ENCODE measurements around the gene MCF2L2. TPM values are rescaled to one million over a fixed set of nuclear protein-coding genes. Genes with fewer than 3 reads are reported as not detected.

Gene MCF2L2
- total and polyA plus RNA-seq, 9 of the 15 experiments (the other 6 are each of a cell fraction or from before 2014, with no cell fraction given): 0.56 to 4.2 (median 3.0) TPM

DNA sequence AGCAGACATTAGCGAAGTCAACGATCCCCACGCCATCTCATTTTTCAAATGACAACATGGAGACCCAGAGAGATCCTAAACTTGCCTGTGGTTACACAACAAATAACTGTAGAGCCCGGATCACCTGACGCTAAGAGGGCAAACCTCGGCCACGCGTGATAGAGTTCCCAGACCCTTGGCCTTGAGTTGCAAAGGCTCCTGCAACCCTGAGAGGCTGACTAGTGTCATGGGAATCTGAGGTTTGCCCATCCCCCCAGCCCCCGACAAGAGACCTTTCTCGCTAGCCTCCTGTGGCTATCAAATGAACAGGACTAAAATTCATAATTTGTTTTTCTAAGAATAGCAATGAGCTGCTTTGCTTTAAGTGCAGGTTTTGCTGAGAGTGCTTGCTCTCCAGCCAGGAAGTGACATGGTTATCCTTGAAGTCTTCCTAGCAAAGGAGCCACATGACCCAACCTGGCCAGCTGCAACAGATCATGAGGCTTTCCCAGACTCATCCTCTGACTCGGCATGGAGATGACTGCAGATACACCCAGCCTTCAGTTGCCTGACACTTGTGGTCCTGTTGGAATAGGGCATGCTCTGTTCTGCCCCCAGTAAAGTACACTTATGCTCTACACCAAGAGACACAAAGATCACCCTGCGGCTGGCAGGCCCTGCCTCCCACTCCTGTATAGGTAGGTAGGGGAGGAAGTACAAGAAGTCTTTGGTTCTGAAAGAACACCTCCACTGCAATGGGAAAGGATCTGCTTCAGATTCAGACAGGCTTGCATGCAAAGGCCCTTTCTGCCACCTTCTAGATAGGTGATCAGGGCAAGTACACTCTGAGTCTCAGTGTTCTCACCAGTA lies 36.0 kb downstream of the MCF2L2 start:
- intact Hi-C loops (cut with micrococcal nuclease): loop anchor here (5.0 kb wide), 2 partner anchors 55 to 375 kb away; no protein-coding TSS in a partner anchor
- Histone ChIP-seq H3K36me3 (ENCODE audit: control insufficient read depth, insufficient read depth, low read length) (no peaks in the 10 kb centered on the region), H3K9me3 (replicated peaks; ENCODE audit: control insufficient read depth, insufficient read depth, low read depth, low read length) (no peaks in the 10 kb centered on the region), H4K20me1 (replicated peaks; ENCODE audit: control insufficient read depth, insufficient read depth, low read length) (no peaks in the 10 kb centered on the region), H3K27me3 (ENCODE audit: control insufficient read depth in 2 of 2, insufficient read depth in 2 of 2, low read length in 2 of 2) (no peaks in the 10 kb centered on the region), H3K4me1 (replicated peaks in 1 of 2; ENCODE audit: control insufficient read depth in 2 of 2, insufficient read depth in 2 of 2, low read length in 2 of 2) (peaks cover 0 to 14% of the 10 kb centered on the region in 2 experiments; a peak in 2 of 5 replicates), H3K4me2 (ENCODE audit: insufficient read depth, low read length) (no peak overlapping the region), H3K9me1 (ENCODE audit: control insufficient read depth, insufficient read depth, low read length) (no peaks in the 10 kb centered on the region), H3K27ac (ENCODE audit: extremely low read depth, low read depth, low read length) (no peak overlapping the region), H2AFZ (ENCODE audit: low read depth, low read length) (peak overlapping the region; percentile 11; the same call in 1 of the 2 replicates), H3K9ac (ENCODE audit: insufficient read depth in 1 of 2, low read depth in 2 of 2, low read length in 2 of 2) (no peak overlapping the region), H3K79me2 (ENCODE audit: control insufficient read depth, insufficient read depth, low read length) (no peaks in the 10 kb centered on the region), H3K4me3 (no peak overlapping the region)
- ChIA-PET CTCF (ENCODE audit: low intra/inter-chr PET ratio) (no interaction called here), POLR2A (interaction anchor here (0.7 kb wide), 2 partner anchors 9 to 22 kb away, joined by 3 to 4 read pairs; no protein-coding TSS in a partner anchor)
- in situ Hi-C loops (cut with MboI): loop anchor here (5.0 kb wide), 1 partner anchor 270 kb away; no protein-coding TSS in a partner anchor
- FAIRE-seq (peak; percentile 79), ATAC-seq (peak; percentile 46; the same call in 2 of the 3 replicates), DNase-seq (ENCODE audit: extremely low read depth in 1 of 4, low spot score in 3 of 4) (no peak)
- BruUV-seq (replicated peaks): no TSS peak
- WGBS (ENCODE audit: insufficient coverage, low coverage, missing lambda C conversion rate): 53% methylated on average over 12 of the region's 12 CpGs
- TF ChIP-seq ZNF79 (CRISPR knock-in tag; IDR thresholded peaks at IDR 0.05; ENCODE audit: low read depth): no peak
- TF ChIP-seq NCOA4 (IDR thresholded peaks at IDR 0.05; ENCODE audit: partially characterized antibody): no peak
- TF ChIP-seq ERF (CRISPR knock-in tag; IDR thresholded peaks at IDR 0.05): no peak
- no peak for TF ChIP-seq NCOR1 (IDR thresholded peaks at IDR 0.05)
- TF ChIP-seq STAG1 (CRISPR knock-in tag; IDR thresholded peaks at IDR 0.05; ENCODE audit: borderline replicate concordance): no peak
- TF ChIP-seq, protein P1, sequence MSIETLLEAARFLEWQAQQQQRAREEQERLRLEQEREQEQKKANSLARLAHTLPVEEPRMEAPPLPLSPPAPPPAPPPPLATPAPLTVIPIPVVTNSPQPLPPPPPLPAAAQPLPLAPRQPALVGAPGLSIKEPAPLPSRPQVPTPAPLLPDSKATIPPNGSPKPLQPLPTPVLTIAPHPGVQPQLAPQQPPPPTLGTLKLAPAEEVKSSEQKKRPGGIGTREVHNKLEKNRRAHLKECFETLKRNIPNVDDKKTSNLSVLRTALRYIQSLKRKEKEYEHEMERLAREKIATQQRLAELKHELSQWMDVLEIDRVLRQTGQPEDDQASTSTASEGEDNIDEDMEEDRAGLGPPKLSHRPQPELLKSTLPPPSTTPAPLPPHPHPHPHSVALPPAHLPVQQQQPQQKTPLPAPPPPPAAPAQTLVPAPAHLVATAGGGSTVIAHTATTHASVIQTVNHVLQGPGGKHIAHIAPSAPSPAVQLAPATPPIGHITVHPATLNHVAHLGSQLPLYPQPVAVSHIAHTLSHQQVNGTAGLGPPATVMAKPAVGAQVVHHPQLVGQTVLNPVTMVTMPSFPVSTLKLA (conservative IDR thresholded peaks at IDR 0.05): no peak
- no peak for TF ChIP-seq KLF6 (CRISPR knock-in tag; IDR thresholded peaks at IDR 0.05; ENCODE audit: borderline replicate concordance)
- no peak for TF ChIP-seq ZC3H11A (IDR thresholded peaks at IDR 0.05; ENCODE audit: low read depth, low read length)
- TF ChIP-seq, protein P2, sequence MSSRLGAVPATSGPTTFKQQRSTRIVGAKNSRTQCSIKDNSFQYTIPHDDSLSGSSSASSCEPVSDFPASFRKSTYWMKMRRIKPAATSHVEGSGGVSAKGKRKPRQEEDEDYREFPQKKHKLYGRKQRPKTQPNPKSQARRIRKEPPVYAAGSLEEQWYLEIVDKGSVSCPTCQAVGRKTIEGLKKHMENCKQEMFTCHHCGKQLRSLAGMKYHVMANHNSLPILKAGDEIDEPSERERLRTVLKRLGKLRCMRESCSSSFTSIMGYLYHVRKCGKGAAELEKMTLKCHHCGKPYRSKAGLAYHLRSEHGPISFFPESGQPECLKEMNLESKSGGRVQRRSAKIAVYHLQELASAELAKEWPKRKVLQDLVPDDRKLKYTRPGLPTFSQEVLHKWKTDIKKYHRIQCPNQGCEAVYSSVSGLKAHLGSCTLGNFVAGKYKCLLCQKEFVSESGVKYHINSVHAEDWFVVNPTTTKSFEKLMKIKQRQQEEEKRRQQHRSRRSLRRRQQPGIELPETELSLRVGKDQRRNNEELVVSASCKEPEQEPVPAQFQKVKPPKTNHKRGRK (tag; IDR thresholded peaks at IDR 0.05): no peak
- TF ChIP-seq, protein P3, sequence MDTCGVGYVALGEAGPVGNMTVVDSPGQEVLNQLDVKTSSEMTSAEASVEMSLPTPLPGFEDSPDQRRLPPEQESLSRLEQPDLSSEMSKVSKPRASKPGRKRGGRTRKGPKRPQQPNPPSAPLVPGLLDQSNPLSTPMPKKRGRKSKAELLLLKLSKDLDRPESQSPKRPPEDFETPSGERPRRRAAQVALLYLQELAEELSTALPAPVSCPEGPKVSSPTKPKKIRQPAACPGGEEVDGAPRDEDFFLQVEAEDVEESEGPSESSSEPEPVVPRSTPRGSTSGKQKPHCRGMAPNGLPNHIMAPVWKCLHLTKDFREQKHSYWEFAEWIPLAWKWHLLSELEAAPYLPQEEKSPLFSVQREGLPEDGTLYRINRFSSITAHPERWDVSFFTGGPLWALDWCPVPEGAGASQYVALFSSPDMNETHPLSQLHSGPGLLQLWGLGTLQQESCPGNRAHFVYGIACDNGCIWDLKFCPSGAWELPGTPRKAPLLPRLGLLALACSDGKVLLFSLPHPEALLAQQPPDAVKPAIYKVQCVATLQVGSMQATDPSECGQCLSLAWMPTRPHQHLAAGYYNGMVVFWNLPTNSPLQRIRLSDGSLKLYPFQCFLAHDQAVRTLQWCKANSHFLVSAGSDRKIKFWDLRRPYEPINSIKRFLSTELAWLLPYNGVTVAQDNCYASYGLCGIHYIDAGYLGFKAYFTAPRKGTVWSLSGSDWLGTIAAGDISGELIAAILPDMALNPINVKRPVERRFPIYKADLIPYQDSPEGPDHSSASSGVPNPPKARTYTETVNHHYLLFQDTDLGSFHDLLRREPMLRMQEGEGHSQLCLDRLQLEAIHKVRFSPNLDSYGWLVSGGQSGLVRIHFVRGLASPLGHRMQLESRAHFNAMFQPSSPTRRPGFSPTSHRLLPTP (IDR thresholded peaks at IDR 0.05; ENCODE audit: borderline replicate concordance, extremely low read depth, insufficient read length): no peak
